Gastroesophageal sphincter (tissue), 4 donors: ENCODE data around the gene ACOXL. TPM values are rescaled to one million over a fixed set of nuclear protein-coding genes. Genes with fewer than 3 reads are reported as not detected.

Experiments
- ATAC-seq: fragments of 150-250 bp; one replicate; pipeline ENCODE4 v1.9.1; 2016; ENCODE audit warnings: mild to moderate bottlenecking, moderate library complexity
- H3K27ac ChIP-seq, 4 donors: fragments of 200-600 bp; sonication (generic) in 3 of 4; 1 replicate in 3 of 4; 2 replicates in 1 of 4; pipeline ENCODE4 v1.5.1; 2016 to 2019
- H3K27me3 ChIP-seq: fragments of 200-600 bp; sonication (generic); one replicate; pipeline ENCODE4 v1.5.1; 2019
- H3K36me3 ChIP-seq, 2 donors: fragments of 200-600 bp; sonication (generic); one replicate each; pipeline ENCODE4 v1.5.1; 2019; ENCODE audit warnings: control low read depth in 1 of 2
- H3K4me1 ChIP-seq, 3 donors: fragments of 200-600 bp; sonication (generic); 1 replicate in 2 of 3; 2 replicates in 1 of 3; pipeline ENCODE4 v1.5.1; 2016 to 2019; ENCODE audit warnings: control low read depth in 2 of 3
- H3K4me3 ChIP-seq, 2 donors: fragments of 200-600 bp; sonication (generic); one replicate each; pipeline ENCODE4 v1.5.1; 2019; ENCODE audit warnings: mild to moderate bottlenecking in 1 of 2, moderate library complexity in 1 of 2
- H3K9me3 ChIP-seq, 3 donors: fragments of 200-600 bp; sonication (generic); one replicate each; pipeline ENCODE4 v1.5.1; 2017 to 2019; ENCODE audit warnings: control low read depth in 2 of 3
- EP300 ChIP-seq: sonication (generic); formaldehyde crosslinking; IDR thresholded peaks from one replicate; pipeline ENCODE4 v1.6.1; 2017; ENCODE audit warnings: antibody characterized with exemption, mild to moderate bottlenecking
- POLR2A ChIP-seq, 2 donors: fragments of 450-650 bp; IDR thresholded peaks; one replicate each; pipeline ENCODE4 v1.6.1; 2017; ENCODE audit warnings: antibody characterized with exemption in 2 of 2, mild to moderate bottlenecking in 2 of 2, moderate library complexity in 1 of 2
- POLR2AphosphoS5 ChIP-seq: sonication (generic); formaldehyde crosslinking; IDR thresholded peaks from one replicate; pipeline ENCODE4 v1.6.1; 2017; ENCODE audit warnings: antibody characterized with exemption
- WGBS, 2 donors: methylation state at CpG; one replicate each; pipeline ENCODE4 v1.1.5; 2018; ENCODE audit warnings: low coverage in 1 of 2; 5-methylcytosine and 5-hydroxymethylcytosine counted together
- total RNA-seq, 4 donors: library from RNA; depleted of rRNA; stranded (reverse); fragments of >200 nt; gene quantifications; one replicate each; pipeline ENCODE4 v1.1.0, GENCODE V29; 2016
- TF ChIP-seq, protein P1 (sequence below), 4 experiments: fragments of 200-600 bp in 2 of 4; fragments of 450-650 bp in 2 of 4; sonication (generic) in 1 of 4; IDR thresholded peaks; one replicate each; pipeline ENCODE4 v1.5.1; 2017 to 2019; ENCODE audit warnings: antibody characterized with exemption in 4 of 4, mild to moderate bottlenecking in 2 of 4, moderate library complexity in 2 of 4

ACOXL gene
- total RNA-seq, 4 donors from 2014 or later: not detected

DNA sequence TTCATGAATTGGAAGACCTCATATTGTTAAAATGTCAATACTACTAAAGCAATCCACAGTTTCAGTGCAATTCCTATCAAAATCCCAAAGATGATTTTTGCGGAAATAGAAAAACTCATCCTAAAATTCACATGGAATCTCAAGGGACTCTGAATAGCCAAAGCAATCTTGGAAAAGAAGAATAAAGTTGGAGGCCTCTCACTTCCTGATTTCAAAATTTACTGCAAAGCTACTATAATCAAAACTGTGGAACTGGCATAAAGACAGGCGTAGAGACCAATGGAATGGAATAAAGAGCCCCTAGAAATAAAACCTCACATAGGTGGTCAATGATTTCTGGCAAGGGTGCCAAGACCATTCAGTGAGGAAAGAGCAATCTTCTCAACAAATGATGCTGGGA, 42.3 kb downstream of the ACOXL start:
- Histone ChIP-seq H3K4me1 (peaks cover 0 to 45% (median 12%) of the 10 kb centered on the region in 3 donors), H3K36me3 (no peaks in the 10 kb centered on the region), H3K27me3 (no peaks in the 10 kb centered on the region), H3K9me3 (no peaks in the 10 kb centered on the region), H3K4me3 (no peak overlapping the region), H3K27ac (no peak overlapping the region)
- no peak for TF ChIP-seq POLR2A (IDR thresholded peaks at IDR 0.05)
- 68 to 84% methylated on average over 2 of the region's 2 CpGs for WGBS, 2 donors
- ATAC-seq: no peak

DNA sequence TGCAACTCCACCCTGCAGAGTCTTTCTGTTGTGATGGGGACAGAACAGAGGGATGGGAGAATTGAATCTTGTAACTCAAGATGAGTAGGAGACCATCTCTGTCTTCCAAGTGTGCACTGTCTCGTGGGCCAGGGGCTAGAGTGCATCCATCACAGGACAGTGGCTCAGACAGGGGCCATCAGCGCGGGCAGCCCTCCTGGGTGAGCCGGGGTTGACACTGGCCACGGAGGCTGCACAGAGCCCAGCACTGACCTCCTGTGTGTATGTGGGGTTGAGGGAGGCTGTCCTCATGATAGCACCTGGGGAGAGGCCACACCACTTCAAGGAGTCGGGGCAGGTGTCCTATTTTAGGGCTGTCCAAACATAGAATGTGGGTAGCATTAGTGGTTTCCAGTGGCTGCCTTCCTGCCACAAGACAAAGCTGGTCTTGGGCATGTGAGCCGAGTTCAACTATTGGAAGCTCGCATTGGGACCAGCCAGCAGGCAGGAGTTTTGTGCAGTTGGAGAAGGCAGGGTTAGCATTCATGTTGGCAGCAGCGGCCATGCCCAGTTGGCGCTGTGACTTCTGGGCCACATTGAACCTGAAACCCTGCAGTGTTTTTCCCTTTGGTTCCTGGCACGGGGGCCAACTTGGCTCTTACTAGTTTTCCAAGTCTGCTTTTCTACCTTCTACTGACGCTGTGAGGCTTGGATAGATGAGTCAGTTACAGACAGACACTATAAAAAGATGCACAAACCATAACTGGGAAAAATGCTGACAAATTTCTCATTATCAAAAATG, 45.3 kb downstream of the ACOXL start:
- H3K4me1 ChIP-seq: peaks cover 0 to 16% (median 4%) of the 10 kb centered on the region in 3 donors
- ATAC-seq: no peak
- H3K27me3 ChIP-seq: no peaks in the 10 kb centered on the region
- no peak overlapping the region for H3K4me3 ChIP-seq
- 60 to 81% methylated on average over 1 to 3 of the region's 12 CpGs for WGBS, 2 donors
- no peaks in the 10 kb centered on the region for H3K36me3 ChIP-seq
- no peak overlapping the region for H3K27ac ChIP-seq
- H3K9me3 ChIP-seq: no peaks in the 10 kb centered on the region
- TF ChIP-seq EP300 (no peak), POLR2AphosphoS5 (no peak), POLR2A (IDR thresholded peaks at IDR 0.05) (no peak)
- TF ChIP-seq, protein P1, sequence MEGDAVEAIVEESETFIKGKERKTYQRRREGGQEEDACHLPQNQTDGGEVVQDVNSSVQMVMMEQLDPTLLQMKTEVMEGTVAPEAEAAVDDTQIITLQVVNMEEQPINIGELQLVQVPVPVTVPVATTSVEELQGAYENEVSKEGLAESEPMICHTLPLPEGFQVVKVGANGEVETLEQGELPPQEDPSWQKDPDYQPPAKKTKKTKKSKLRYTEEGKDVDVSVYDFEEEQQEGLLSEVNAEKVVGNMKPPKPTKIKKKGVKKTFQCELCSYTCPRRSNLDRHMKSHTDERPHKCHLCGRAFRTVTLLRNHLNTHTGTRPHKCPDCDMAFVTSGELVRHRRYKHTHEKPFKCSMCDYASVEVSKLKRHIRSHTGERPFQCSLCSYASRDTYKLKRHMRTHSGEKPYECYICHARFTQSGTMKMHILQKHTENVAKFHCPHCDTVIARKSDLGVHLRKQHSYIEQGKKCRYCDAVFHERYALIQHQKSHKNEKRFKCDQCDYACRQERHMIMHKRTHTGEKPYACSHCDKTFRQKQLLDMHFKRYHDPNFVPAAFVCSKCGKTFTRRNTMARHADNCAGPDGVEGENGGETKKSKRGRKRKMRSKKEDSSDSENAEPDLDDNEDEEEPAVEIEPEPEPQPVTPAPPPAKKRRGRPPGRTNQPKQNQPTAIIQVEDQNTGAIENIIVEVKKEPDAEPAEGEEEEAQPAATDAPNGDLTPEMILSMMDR (IDR thresholded peaks at IDR 0.05): no peak

DNA sequence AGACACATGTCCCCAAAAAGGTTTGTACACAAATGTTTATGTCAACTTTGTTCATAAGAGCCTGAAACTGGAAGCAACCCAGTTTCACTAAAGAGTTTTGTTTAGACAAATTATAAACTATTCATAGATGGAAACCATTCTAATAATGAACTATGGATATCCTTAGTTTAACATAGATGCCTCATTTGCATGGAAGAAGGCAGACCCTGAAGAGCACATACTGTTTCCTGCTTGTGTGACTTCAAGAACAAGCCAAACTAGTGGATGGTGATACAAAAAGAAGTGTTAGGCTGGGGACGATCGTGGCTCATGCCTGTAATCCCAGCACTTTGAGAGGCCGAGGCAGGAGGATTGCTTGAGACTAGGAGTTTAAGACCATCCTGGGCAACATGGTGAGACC, 48.1 kb downstream of the ACOXL start:
- TF ChIP-seq, protein P1 (IDR thresholded peaks at IDR 0.05): no peak
- no peak for TF ChIP-seq POLR2AphosphoS5
- no peak for TF ChIP-seq EP300
- no peak for TF ChIP-seq POLR2A (IDR thresholded peaks at IDR 0.05)
- Histone ChIP-seq H3K9me3 (no peaks in the 10 kb centered on the region), H3K27me3 (no peaks in the 10 kb centered on the region), H3K4me1 (no peaks in the 10 kb centered on the region), H3K36me3 (no peaks in the 10 kb centered on the region), H3K27ac (no peak overlapping the region), H3K4me3 (no peak overlapping the region)
- WGBS, 2 donors: 67% methylated on average over 1 of the region's 3 CpGs; no CpG with 5 or more reads in 1 of the 2 donors
- no peak for ATAC-seq

DNA sequence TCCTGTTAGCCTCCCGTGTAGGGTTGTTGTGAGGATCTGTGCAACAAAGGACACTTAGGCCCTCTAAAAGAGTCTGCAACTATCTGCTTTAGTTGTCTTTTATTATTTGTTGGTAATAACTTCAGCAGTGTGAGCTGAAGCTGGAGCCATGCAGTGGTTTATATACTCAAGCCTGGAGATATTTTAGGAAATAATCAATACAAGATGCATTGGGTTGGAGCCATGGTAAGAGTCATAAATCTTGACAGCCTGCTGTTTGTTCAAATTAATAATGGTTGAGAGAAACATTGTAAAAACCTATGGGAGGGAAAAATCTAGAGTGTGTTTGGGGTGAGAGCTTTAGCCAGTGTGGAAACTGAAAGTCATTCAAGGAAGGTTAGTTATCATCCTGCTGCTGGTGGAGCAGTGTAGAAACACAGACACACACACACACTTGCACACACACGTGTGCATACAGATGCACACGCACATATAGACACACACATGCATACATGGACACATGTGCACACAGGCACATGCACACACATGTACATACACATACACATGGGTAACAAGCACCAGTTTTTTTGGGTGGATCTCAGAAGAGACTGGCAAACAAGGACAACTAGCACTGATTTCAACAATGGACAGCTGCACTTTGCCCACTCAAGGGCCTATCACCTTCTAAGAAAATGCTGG, 51.0 kb downstream of the ACOXL start:
- H3K27me3 ChIP-seq: peaks cover 8% of the 10 kb centered on the region
- no peak for TF ChIP-seq EP300
- no peak for TF ChIP-seq POLR2AphosphoS5
- TF ChIP-seq, protein P1 (IDR thresholded peaks at IDR 0.05): no peak
- TF ChIP-seq POLR2A (IDR thresholded peaks at IDR 0.05): no peak
- H3K9me3 ChIP-seq: no peaks in the 10 kb centered on the region
- no peak for ATAC-seq
- WGBS, 2 donors: 59% methylated on average over 2 of the region's 3 CpGs; no CpG with 5 or more reads in 1 of the 2 donors
- H3K36me3 ChIP-seq: no peaks in the 10 kb centered on the region
- no peaks in the 10 kb centered on the region for H3K4me1 ChIP-seq
- H3K27ac ChIP-seq: no peak overlapping the region
- H3K4me3 ChIP-seq: no peak overlapping the region

DNA sequence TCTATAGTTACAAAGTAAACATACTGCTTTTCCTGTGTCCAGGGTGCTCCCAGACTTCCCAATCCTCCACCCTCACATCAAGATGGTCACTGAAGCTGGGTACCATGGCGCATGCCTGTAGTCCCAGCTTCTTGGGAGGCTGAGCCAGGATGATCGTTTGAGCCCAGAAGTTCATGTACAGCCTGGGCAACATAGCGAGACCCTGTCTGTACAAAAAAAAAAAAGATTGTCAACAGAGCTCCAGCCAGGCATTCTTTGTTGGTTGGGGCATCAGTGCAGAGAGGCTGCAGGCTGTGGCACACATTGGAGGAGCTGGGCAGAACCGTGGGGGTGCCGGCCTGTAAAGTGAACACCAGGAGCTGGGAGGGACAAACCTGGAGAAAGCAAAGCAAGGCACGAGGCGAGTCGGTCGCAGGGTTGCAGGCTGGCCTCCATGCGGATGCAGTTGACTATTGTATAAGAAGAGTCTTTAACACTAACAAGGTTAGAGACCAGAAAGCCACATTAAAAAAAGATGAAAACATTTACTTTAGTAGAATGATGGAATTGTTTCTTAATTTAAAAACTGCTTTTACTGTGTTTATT, 51.8 kb downstream of the ACOXL start:
- no peak for TF ChIP-seq POLR2A (IDR thresholded peaks at IDR 0.05)
- TF ChIP-seq, protein P1 (IDR thresholded peaks at IDR 0.05): no peak
- WGBS, 2 donors: 78 to 90% methylated on average over 8 to 10 of the region's 10 CpGs
- Histone ChIP-seq H3K27me3 (peaks cover 8% of the 10 kb centered on the region), H3K9me3 (no peaks in the 10 kb centered on the region), H3K36me3 (no peaks in the 10 kb centered on the region), H3K4me1 (no peaks in the 10 kb centered on the region), H3K4me3 (no peak overlapping the region), H3K27ac (no peak overlapping the region)
- ATAC-seq: no peak
